Esophagus squamous epithelium (tissue), 4 donors: Measurements from ENCODE around the gene TNNT1.

Experiments used
- CTCF ChIP-seq, 6 experiments: fragments of 450-650 bp in 4 of 6; fragments of 200-600 bp in 2 of 6; sonication (generic) in 2 of 6; IDR thresholded peaks; one replicate each; pipeline ENCODE4 v1.5.1; 2016 to 2019; ENCODE audit warnings: antibody characterized with exemption in 6 of 6, mild to moderate bottlenecking in 4 of 6, moderate library complexity in 4 of 6
- POLR2A ChIP-seq, 4 donors: fragments of 450-650 bp; IDR thresholded peaks; one replicate each; pipeline ENCODE4 v1.6.1; 2017; ENCODE audit warnings: antibody characterized with exemption in 4 of 4, mild to moderate bottlenecking in 4 of 4, moderate library complexity in 3 of 4

- no peak for TF ChIP-seq CTCF (IDR thresholded peaks at IDR 0.05)
- TF ChIP-seq POLR2A (IDR thresholded peaks at IDR 0.05), result no peak
Observed at GRCh38 chr19:55083004-55083850, 65.8 kb downstream of the TNNT1 start.
